Esophagus muscularis mucosa (tissue), 4 donors: Measurements from ENCODE around the gene CHRNB4. TPM values are rescaled to one million over a fixed set of nuclear protein-coding genes. Genes with fewer than 3 reads are reported as not detected.

Source experiments
- DNase-seq: peaks from one replicate; pipeline ENCODE4 v3.0.0-alpha.2; 2017; ENCODE audit errors: extremely low spot score
- H3K27ac ChIP-seq, 4 donors: fragments of 200-600 bp; sonication (generic); replicated peaks in 1 of 4; 1 replicate in 3 of 4; 2 replicates in 1 of 4; pipeline ENCODE4 v1.5.1; 2016 to 2019; ENCODE audit warnings: mild to moderate bottlenecking in 1 of 4
- H3K27me3 ChIP-seq, 4 donors: fragments of 200-600 bp; sonication (generic); one replicate each; pipeline versions ENCODE4 v1.5.1 to v1.6.0; 2016 to 2019
- H3K36me3 ChIP-seq, 4 donors: fragments of 200-600 bp; sonication (generic); one replicate each; pipeline ENCODE4 v1.5.1; 2016 to 2019
- H3K4me1 ChIP-seq, 4 donors: fragments of 200-600 bp; sonication (generic); one replicate each; pipeline ENCODE4 v1.5.1; 2016 to 2019
- H3K4me3 ChIP-seq, 4 donors: fragments of 200-600 bp; sonication (generic); 1 replicate in 2 of 4; 2 replicates in 2 of 4; pipeline ENCODE4 v1.5.1; 2016 to 2019; ENCODE audit warnings: mild to moderate bottlenecking in 4 of 4, moderate library complexity in 1 of 4
- H3K9me3 ChIP-seq, 4 donors: fragments of 200-600 bp; sonication (generic); 1 replicate in 3 of 4; 2 replicates in 1 of 4; pipeline ENCODE4 v1.5.1; 2016 to 2019
- CTCF ChIP-seq, 3 experiments: fragments of 200-600 bp in 2 of 3; fragments of 450-650 bp in 1 of 3; sonication (generic) in 2 of 3; IDR thresholded peaks; one replicate each; pipeline ENCODE4 v1.5.1; 2017 to 2019; ENCODE audit warnings: antibody characterized with exemption in 3 of 3, mild to moderate bottlenecking in 2 of 3, moderate library complexity in 1 of 3
- EP300 ChIP-seq: sonication (generic); formaldehyde crosslinking; IDR thresholded peaks from one replicate; pipeline ENCODE4 v1.6.1; 2017; ENCODE audit warnings: antibody characterized with exemption
- POLR2A ChIP-seq: fragments of 450-650 bp; IDR thresholded peaks from one replicate; pipeline ENCODE4 v1.6.1; 2017; ENCODE audit warnings: antibody characterized with exemption, moderate library complexity, mild to moderate bottlenecking, low read depth
- POLR2AphosphoS5 ChIP-seq, 2 donors: sonication (generic); formaldehyde crosslinking; IDR thresholded peaks; one replicate each; pipeline ENCODE4 v1.6.1; 2017; ENCODE audit warnings: antibody characterized with exemption in 2 of 2
- WGBS: methylation state at CpG from one replicate; pipeline ENCODE4 v1.1.5; 2018; 5-methylcytosine and 5-hydroxymethylcytosine counted together
- intact Hi-C: fragments of 100-400 bp; cut with DNase I; formaldehyde crosslinking; loops from one replicate; pipeline ENCODE4 v1.15.1; 2023
- total RNA-seq, 4 donors: library from RNA; depleted of rRNA; stranded (reverse); fragments of >200 nt; gene quantifications; one replicate each; pipeline versions ENCODE4 v1.1.0 to v1.2.1, GENCODE V29; 2016

The CHRNB4 gene
- total RNA-seq, 4 donors from 2014 or later: 0.26 to 0.50 (median 0.34) TPM; not detected in 1

GRCh38 chr15:78626381-78626995 is 14.5 kb downstream of the CHRNB4 start:
- Histone ChIP-seq H3K36me3 (no peaks in the 10 kb centered on the region), H3K9me3 (no peaks in the 10 kb centered on the region), H3K27me3 (peaks cover 0 to 54% (median 4%) of the 10 kb centered on the region in 4 donors), H3K4me3 (no peak overlapping the region), H3K27ac (no peak overlapping the region), H3K4me1 (no peaks in the 10 kb centered on the region)
- intact Hi-C loops: no loop called here
- no peak for DNase-seq
- TF ChIP-seq EP300 (no peak), CTCF (IDR thresholded peaks at IDR 0.05) (no peak), POLR2AphosphoS5 (IDR thresholded peaks at IDR 0.05) (no peak), POLR2A (no peak)
- 91% methylated on average over 6 of the region's 6 CpGs for WGBS

GRCh38 chr15:78625606-78626280 is 15.3 kb downstream of the CHRNB4 start:
- H3K27me3 ChIP-seq: peaks cover 0 to 61% (median 10%) of the 10 kb centered on the region in 4 donors
- H3K27ac ChIP-seq: no peak overlapping the region
- 86% methylated on average over 10 of the region's 12 CpGs for WGBS
- no peak overlapping the region for H3K4me3 ChIP-seq
- no peaks in the 10 kb centered on the region for H3K9me3 ChIP-seq
- intact Hi-C loops: no loop called here
- H3K36me3 ChIP-seq: no peaks in the 10 kb centered on the region
- peaks cover 0 to 6% (median 4%) of the 10 kb centered on the region in 4 donors for H3K4me1 ChIP-seq
- TF ChIP-seq EP300 (no peak), POLR2AphosphoS5 (IDR thresholded peaks at IDR 0.05) (no peak), CTCF (IDR thresholded peaks at IDR 0.05) (no peak)
- DNase-seq: no peak

GRCh38 chr15:78624651-78625590 is 16.1 kb downstream of the CHRNB4 start:
- no peak for DNase-seq
- intact Hi-C loops: no loop called here
- WGBS: 93% methylated on average over 12 of the region's 17 CpGs

More at GRCh38 chr15:78624651-78625590, 16.1 kb downstream of the CHRNB4 start:
- Histone ChIP-seq H3K9me3 (no peaks in the 10 kb centered on the region), H3K4me3 (no peak overlapping the region), H3K4me1 (peaks cover 5 to 14% (median 13%) of the 10 kb centered on the region in 4 donors), H3K27ac (no peak overlapping the region), H3K27me3 (peaks cover 0 to 69% (median 18%) of the 10 kb centered on the region in 4 donors), H3K36me3 (no peaks in the 10 kb centered on the region)
- no peak for TF ChIP-seq POLR2AphosphoS5 (IDR thresholded peaks at IDR 0.05)
- TF ChIP-seq POLR2A: no peak
- TF ChIP-seq CTCF (IDR thresholded peaks at IDR 0.05): no peak
- no peak for TF ChIP-seq EP300
